ENCODE results near the gene STRAP.
"Not testable (repeated sequence)": the region's sequence is repeated elsewhere in the genome, so short reads cannot be mapped to it uniquely, and the experiment has no call there.

The STRAP gene

DNA sequence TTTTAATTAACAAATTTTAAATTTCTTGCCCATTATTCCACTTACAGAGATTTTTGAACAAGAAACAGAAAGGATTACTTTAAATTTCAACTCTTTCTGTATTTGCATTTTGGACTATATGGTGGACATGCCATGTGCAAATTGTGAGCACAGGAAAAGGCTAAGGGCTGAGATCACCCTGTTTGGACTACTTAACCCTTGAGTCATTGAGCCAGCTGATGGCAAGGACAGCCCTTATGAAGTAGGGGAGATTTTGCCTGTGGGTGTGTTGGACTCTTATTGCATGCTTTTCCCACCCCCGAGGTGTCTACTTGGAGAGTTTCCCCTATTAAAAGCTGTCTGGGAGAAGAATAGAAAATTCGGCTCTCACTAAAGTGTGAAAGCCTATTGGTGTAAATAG is 46.2 kb downstream of the STRAP start:
- no peak for DNase-seq (ENCODE audit: low read depth in 2 of 2)

DNA sequence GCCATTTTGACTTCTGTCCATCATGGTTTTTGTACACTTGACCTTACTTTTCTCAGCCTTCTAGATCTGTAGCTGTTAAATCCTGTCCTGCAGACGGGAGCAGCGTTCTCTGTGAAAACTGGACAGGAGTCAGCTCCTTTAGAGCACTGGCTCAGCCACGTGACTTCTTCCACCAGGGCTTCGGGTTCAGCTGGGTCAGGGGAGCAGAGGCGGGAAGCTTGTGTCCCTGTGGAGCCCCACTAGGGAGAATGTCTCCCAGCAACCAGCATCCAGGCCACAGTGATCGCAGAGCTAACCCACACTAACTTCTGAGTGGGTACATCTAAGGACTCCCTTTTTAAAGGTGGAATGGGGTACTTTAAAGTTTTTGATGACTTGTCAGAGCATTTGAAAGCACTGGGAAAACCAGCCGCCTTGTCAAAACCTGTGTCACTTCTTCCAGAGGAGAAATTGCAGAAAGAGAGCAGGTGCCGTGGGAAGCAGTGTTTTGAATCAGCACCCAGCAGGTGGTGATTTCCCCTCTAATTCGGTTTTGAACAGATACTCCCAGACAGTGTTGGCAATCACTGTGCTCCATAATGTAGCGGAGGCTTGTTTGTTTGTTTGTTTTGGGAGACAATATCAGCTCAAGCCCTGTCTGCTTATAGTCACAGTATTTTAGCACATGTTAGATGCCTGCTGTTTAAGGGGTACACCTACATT is 46.8 kb downstream of the STRAP start:
- DNase-seq (ENCODE audit: low read depth in 2 of 2): no peak

DNA sequence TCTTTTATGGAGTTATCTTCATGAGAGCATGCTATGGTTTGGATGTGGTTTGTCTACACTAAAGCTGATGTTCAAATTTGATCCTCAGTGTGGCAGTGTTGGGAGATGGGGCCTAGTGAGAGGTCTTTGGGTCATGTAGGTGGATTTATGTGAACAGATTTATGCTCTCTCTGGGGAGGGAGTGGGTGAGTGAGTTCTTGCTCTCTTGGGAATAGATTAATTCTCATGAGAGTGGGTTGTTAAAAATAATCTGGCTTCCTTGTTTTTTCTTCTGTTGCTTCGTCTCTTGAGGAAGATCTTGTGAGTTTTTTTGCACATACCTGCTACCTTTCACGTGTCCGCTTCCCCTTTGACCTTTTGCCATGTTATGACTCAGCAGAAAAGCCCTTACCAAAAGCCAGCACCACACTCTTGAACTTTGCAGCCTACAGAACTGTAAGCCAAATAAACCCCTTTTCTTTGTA is 49.4 kb downstream of the STRAP start:
- no peak for DNase-seq (ENCODE audit: low read depth in 2 of 2)

DNA sequence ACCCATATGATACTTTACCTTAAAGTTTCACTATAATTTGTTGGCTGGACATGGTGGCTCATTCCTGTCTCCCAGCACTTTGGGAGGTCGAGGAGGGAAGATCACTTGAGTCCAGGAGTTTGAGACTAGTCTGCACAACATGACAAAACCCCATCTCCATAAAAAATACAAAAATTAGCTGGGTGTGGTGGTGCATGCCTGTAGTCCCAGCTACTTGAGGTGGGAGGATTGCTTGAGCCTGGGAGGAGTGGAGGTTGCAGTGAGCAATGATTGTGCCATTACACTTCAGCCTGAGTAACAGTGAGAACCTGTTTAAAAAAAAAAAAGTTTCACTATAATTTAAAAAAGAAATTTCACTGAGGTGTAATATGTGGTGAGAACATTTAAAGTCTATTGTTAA is 50.1 kb downstream of the STRAP start:
- DNase-seq (ENCODE audit: low read depth in 2 of 2): no peak

DNA sequence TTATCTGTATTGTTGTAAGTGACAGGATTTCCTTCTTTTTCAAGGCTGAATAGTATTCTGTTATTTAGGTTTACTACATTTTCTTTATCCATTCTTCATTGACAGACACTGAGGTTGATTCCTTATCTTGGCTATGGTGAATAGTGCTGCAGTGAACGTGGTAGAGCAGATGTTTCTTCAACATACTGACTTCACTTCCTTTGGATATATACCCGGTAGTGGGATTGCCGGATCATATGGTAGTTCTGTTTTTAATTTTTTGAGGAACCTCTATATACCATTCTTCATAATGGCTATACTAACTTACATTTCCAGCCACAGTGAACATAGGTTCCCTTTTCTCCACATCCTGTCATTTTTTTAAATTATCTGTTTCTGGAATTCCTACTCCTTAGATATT is 50.8 kb downstream of the STRAP start:
- no peak for DNase-seq (ENCODE audit: low read depth in 2 of 2)

DNA sequence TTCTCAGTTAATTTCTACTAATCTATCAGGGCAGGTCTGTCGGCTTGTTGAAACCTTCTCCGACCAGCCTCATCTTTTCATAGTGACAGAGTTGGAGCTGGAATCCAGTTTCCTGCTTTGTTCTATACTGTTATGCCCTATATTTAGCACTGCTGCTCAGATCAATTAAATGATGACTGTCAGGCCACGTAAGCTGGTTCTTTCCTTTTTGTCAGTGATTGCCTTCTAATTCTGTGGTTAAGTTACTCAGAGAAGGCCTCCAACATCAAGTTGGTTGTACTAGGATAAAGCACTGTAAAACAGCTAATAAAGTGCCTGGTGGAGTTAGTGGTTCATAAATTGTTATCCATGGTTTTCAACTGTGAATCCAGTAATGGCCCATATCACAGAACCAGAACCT is 51.6 kb downstream of the STRAP start:
- no peak for DNase-seq (ENCODE audit: low read depth in 2 of 2)

DNA sequence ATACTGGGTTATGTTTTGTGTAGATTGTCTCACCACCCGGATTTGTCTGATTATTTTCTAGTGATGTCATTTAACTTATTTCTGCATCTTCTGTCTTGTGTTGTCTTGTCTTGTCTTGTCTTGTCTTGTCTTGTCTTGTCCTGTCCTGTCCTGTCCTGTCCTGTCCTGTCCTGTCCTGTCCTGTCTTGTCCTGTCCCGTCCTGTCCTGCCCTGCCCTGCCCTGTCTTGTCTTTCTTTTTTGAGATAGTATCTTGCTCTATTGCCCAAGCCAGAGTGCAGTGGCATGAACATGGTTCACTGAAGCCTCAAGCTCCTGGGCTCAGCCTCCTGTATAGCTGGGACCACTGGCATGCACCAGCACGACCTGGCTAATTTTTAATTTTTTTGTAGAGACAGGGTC is 54.6 kb downstream of the STRAP start:
- DNase-seq (ENCODE audit: low read depth in 2 of 2): no peak

DNA sequence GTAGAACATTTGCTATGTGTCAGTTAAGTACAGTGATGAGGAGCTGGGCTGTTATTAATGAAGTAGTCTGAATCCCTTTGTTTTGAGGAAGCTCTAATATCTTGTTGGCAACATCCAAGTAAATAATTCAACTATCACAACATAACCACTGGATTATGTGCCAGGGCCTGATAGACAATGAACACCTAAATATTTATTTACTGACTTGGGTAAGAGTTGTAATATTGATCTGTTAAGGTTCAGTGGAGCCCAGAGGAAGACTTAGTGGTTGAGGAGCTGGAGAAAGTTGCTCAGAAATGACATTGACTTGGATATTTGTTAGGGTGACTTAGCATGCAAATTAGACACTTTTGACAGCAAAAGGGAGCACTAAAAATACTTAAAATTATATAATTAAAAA is 55.7 kb downstream of the STRAP start:
- no peak for DNase-seq (ENCODE audit: low read depth in 2 of 2)

DNA sequence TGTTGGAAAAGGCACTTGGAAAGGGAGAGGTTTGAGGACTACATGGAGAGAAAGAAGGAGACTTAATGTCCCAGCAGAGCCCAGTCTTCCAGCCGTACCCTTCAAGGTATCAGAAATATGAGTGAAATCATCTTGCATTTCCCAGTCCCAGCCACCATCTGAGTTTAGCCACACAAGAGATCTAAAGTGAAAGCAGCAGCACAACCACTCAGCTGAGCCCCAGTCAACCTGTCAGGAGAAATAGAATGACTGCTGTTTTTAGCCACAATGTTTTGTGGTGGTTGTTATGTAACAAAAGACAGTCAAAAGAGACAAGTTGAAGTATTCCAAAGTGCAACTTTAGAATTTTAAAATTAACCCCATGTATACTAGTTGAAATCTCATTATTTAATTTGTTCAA is 56.9 kb downstream of the STRAP start:
- no peak for DNase-seq (ENCODE audit: low read depth in 2 of 2)

DNA sequence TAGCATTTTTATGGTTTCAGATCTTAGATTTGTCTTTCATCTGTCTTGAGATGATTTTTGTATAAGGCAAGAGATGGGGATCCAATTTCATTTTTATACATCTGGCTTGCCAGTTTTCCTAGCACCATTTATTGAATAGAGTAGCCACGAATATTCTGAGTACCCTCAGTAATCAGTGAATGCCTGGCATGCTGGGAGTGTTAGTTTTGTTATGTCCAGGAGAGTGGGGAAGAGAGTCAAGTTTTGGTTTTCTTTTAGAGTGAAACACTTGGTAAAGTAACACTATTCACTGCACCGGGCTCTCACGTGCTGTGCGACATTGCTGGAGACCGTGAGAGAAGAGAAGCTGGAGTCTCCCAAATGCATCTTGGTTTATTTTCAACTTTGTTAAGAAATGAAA is 60.3 kb downstream of the STRAP start:
- no peak for DNase-seq (ENCODE audit: low read depth in 2 of 2)

DNA sequence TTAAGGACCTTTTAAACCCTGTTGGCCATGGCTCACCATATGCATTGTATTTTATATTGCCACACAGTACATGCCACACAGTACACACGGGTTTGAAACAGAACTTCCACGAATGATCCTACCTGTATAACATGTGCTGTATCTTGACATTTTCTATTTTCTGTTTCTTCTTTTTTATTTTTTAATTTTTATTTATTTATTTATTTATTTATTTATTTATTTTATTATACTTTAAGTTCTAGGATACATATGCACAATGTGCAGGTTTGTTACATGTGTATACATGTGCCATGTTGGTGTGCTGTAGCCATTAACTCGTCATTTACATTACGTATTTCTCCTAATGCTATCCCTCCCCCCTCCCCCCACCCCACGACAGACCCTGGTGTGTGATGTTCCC is 61.3 kb downstream of the STRAP start:
- not testable (repeated sequence) for DNase-seq (ENCODE audit: low read depth in 2 of 2)

DNA sequence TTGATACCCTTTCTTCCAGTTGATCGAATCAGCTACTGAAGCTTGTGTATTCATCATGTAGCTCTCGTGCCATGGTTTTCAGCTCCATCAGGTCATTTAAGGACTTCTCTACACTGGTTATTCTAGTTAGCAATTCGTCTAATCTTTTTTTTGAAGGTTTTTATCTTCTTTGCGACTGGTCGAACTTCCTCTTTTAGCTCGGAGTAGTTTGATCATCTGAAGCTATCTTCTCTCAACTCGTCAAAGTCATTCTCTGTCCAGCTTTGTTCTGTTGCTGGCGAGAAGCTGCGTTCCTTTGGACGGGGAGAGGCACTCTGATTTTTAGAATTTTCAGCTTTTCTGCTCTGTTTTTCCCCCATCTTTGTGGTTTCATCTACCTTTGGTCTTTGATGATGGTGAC is 66.3 kb downstream of the STRAP start:
- not testable (repeated sequence) for DNase-seq (ENCODE audit: low read depth in 2 of 2)
